ENCODE data around the gene GPC3. TPM values are rescaled to one million over a fixed set of nuclear protein-coding genes. Genes with fewer than 3 reads are reported as not detected.

Gene GPC3
- total and polyA plus RNA-seq, 2 of the 4 experiments (the other 2 are of a cell fraction) = not detected

GRCh38 chrX:133661962-133662839 is 323.2 kb downstream of the GPC3 start:
- no TSS peak for BruUV-seq (replicated peaks)
- no peak overlapping the region for H2AK5ac ChIP-seq (ENCODE audit: low read depth, low read length)
- H3K9me1 ChIP-seq (ENCODE audit: insufficient read depth, low read length) = no peaks in the 10 kb centered on the region
- no peak overlapping the region for H2BK5ac ChIP-seq (ENCODE audit: low read depth, low read length, poor library complexity, severe bottlenecking)
- H3K4ac ChIP-seq (ENCODE audit: low read depth, low read length) = no peak overlapping the region
- no peaks in the 10 kb centered on the region for H3K79me1 ChIP-seq (ENCODE audit: low read depth in 1 of 2, low read length in 2 of 2)
- ChIA-PET POLR2A (ENCODE audit: unreplicated experiment) (no interaction called here), CTCF (no interaction called here)
- no peaks in the 10 kb centered on the region for H3K36me3 ChIP-seq (ENCODE audit: control insufficient read depth, insufficient read depth, low read length)
- no peaks in the 10 kb centered on the region for H3K4me1 ChIP-seq (ENCODE audit: control insufficient read depth, insufficient read depth, low read length)
- no peak for TF ChIP-seq MAZ (IDR thresholded peaks at IDR 0.05; ENCODE audit: borderline replicate concordance, low read depth, low read length)
- no peak for TF ChIP-seq NFE2L2 (IDR thresholded peaks at IDR 0.05; ENCODE audit: low read depth, low read length)
- TF ChIP-seq POLR2A (IDR thresholded peaks at IDR 0.05; ENCODE audit: low read depth, low read length) = no peak
- no peak for TF ChIP-seq RCOR1 (IDR thresholded peaks at IDR 0.05; ENCODE audit: insufficient replicate concordance, low read length)
- TF ChIP-seq RAD21 (IDR thresholded peaks at IDR 0.05; ENCODE audit: low read length) = no peak
- no peak overlapping the region for H3K4me2 ChIP-seq (ENCODE audit: low read depth, low read length)
- H2BK120ac ChIP-seq (ENCODE audit: low read depth, low read length) = no peak overlapping the region
- no peaks in the 10 kb centered on the region for H3K9me3 ChIP-seq (ENCODE audit: control insufficient read depth, insufficient read depth, low read length)
- intact Hi-C loops (cut with micrococcal nuclease) (loop anchor here (10.0 kb wide), 1 partner anchor 247 kb away; the partner anchor contains the start of gene GPC4), dilution Hi-C loops (cut with HindIII; ENCODE audit: low sequenced_read_pairs, unreplicated experiment) (no loop called here), in situ Hi-C loops (cut with MboI; ENCODE audit: low sequenced_read_pairs) (no loop called here)
- H2BK15ac ChIP-seq (ENCODE audit: low read depth, low read length) = no peak overlapping the region
- no peak overlapping the region for H4K5ac ChIP-seq (ENCODE audit: low read depth, low read length)
- no peak for DNase-seq
- no peak overlapping the region for H3K9ac ChIP-seq (ENCODE audit: low read depth, low read length)
- H2BK20ac ChIP-seq (ENCODE audit: low read depth, low read length) = no peak overlapping the region
- no peak overlapping the region for H3K14ac ChIP-seq (replicated peaks; ENCODE audit: low read depth, low read length)
- no peak overlapping the region for H3K27ac ChIP-seq (ENCODE audit: insufficient read depth, low read length)
- H4K91ac ChIP-seq (ENCODE audit: insufficient read depth, low read depth, low read length) = no peak overlapping the region
- H3K23ac ChIP-seq (ENCODE audit: low read depth, low read length) = no peak overlapping the region
- H3K27me3 ChIP-seq (ENCODE audit: control insufficient read depth, insufficient read depth, low read length) = no peaks in the 10 kb centered on the region
- no peaks in the 10 kb centered on the region for H4K20me1 ChIP-seq (ENCODE audit: insufficient read depth, low read length)
- WGBS, 2 experiments (ENCODE audit: extremely low coverage in 2 of 2, insufficient read length in 1 of 2) = no CpG with 5 or more reads among the region's 3 CpGs
- H4K8ac ChIP-seq (ENCODE audit: low read depth in 2 of 2, low read length in 2 of 2) = no peak overlapping the region
- H2AK9ac ChIP-seq (replicated peaks; ENCODE audit: low read depth, low read length, poor library complexity) = no peak overlapping the region
- H3K4me3 ChIP-seq (ENCODE audit: insufficient read depth, low read depth, low read length) = no peak overlapping the region
- H3K56ac ChIP-seq (ENCODE audit: extremely low read depth, insufficient read depth, low read length) = no peak overlapping the region
- H3K18ac ChIP-seq (ENCODE audit: low read depth, low read length) = no peak overlapping the region
- H2AFZ ChIP-seq (replicated peaks; ENCODE audit: low read length, poor library complexity) = no peak overlapping the region
- no peak for ATAC-seq (ENCODE audit: low read depth)

All from IMR-90 (cell line).